H1 (cell line): ENCODE measurements around the gene CCDC91. TPM values are rescaled to one million over a fixed set of nuclear protein-coding genes. Genes with fewer than 3 reads are reported as not detected.
A peak's percentile ranks its signal among the peaks of the same experiment; 100 is the strongest.

Experiments
- CTCF ChIA-PET: fragments of 300-600 bp; sonication (Branson Sonifier 250); formaldehyde crosslinking; loops from one replicate; lab custom pipeline; 2021; ENCODE audit not compliant: partially characterized antibody; lab: Charles Lee
- POLR2A ChIA-PET: fragments of 300-600 bp; sonication (Branson Sonifier 250); formaldehyde crosslinking; loops from one replicate; lab custom pipeline; 2021; ENCODE audit warnings: inconsistent platforms; ENCODE audit not compliant: partially characterized antibody; lab: Charles Lee
- DNase-seq, 2 experiments: peaks; one replicate each; pipeline versions ENCODE4 v3.0.0 to v3.0.0-alpha.2; 2010 to 2022; ENCODE audit warnings: low spot score in 2 of 2, low read depth in 1 of 2, mixed read lengths in 1 of 2
- FAIRE-seq: peaks from 2 replicates; lab custom pipeline; 2011; peaks lifted over from hg19 to GRCh38; lab: Jason Lieb, UNC
- H2AFZ ChIP-seq: 2 replicates; pipeline ENCODE4 v1.8.1; 2012; ENCODE audit warnings: low read length, inconsistent platforms
- H2AK5ac ChIP-seq: 2 replicates; pipeline ENCODE4 v1.6.1; 2013; ENCODE audit warnings: low read depth, low read length
- H2BK120ac ChIP-seq: replicated peaks from 2 replicates; pipeline ENCODE3; 2013; ENCODE audit warnings: low read depth, low read length, inconsistent platforms
- H2BK12ac ChIP-seq: 2 replicates; pipeline ENCODE4 v1.6.1; 2013; ENCODE audit warnings: low read depth, low read length
- H2BK15ac ChIP-seq: 2 replicates; pipeline ENCODE4 v1.6.1; 2013; ENCODE audit warnings: low read length
- H2BK20ac ChIP-seq: 2 replicates; pipeline ENCODE4 v1.6.1; 2013; ENCODE audit warnings: low read length
- H2BK5ac ChIP-seq: 2 replicates; pipeline ENCODE4 v1.6.1; 2013; ENCODE audit warnings: low read depth, low read length
- H3K14ac ChIP-seq: 2 replicates; pipeline ENCODE4 v1.6.1; 2013; ENCODE audit warnings: inconsistent platforms; ENCODE audit not compliant: insufficient read length
- H3K18ac ChIP-seq: 2 replicates; pipeline ENCODE4 v1.6.1; 2013; ENCODE audit warnings: low read length; ENCODE audit errors: extremely low read depth
- H3K23ac ChIP-seq: 2 replicates; pipeline ENCODE4 v1.6.1; 2013; ENCODE audit warnings: inconsistent platforms; ENCODE audit not compliant: insufficient read length
- H3K23me2 ChIP-seq: 2 replicates; pipeline ENCODE4 v1.6.1; 2013; ENCODE audit warnings: low read depth, low read length
- H3K27ac ChIP-seq: 2 replicates; pipeline ENCODE4 v1.6.1; 2011; ENCODE audit warnings: low read depth, low read length, inconsistent platforms
- H3K27me3 ChIP-seq, 4 experiments: replicated peaks in 1 of 4; 1 replicate in 1 of 4; 2 replicates in 3 of 4; pipeline versions ENCODE4 v1.6.1 to v1.8.1; 2011 to 2013; ENCODE audit warnings: low read length in 3 of 4, mild to moderate bottlenecking in 3 of 4, inconsistent platforms in 2 of 4, mixed read lengths in 2 of 4, moderate library complexity in 1 of 4; ENCODE audit not compliant: control insufficient read depth in 3 of 4, insufficient read depth in 3 of 4; ENCODE audit errors: extremely low read depth in 1 of 4
- H3K36me3 ChIP-seq, 4 experiments: 2 replicates each; pipeline versions ENCODE4 v1.6.1 to v1.8.1; 2011 to 2013; ENCODE audit warnings: mild to moderate bottlenecking in 4 of 4, low read length in 3 of 4, moderate library complexity in 2 of 4, control low read depth in 1 of 4, inconsistent platforms in 1 of 4; ENCODE audit not compliant: insufficient read depth in 4 of 4, control insufficient read depth in 2 of 4
- H3K4ac ChIP-seq: replicated peaks from 2 replicates; pipeline ENCODE3; 2013; ENCODE audit warnings: low read length, low read depth, mixed read lengths, inconsistent platforms; ENCODE audit not compliant: insufficient read length
- H3K4me1 ChIP-seq, 4 experiments: replicated peaks in 1 of 4; 1 replicate in 1 of 4; 2 replicates in 3 of 4; pipeline versions ENCODE4 v1.6.1 to v1.8.1; 2011 to 2013; ENCODE audit warnings: low read length in 3 of 4, inconsistent platforms in 2 of 4, mixed read lengths in 1 of 4; ENCODE audit not compliant: insufficient read depth in 4 of 4, control insufficient read depth in 3 of 4
- H3K4me2 ChIP-seq, 2 experiments: 2 replicates each; pipeline versions ENCODE4 v1.6.1 to v1.8.1; 2011 to 2013; ENCODE audit warnings: low read depth in 2 of 2, low read length in 2 of 2, control low read depth in 1 of 2, inconsistent platforms in 1 of 2, mild to moderate bottlenecking in 1 of 2; ENCODE audit not compliant: insufficient read depth in 1 of 2
- H3K4me3 ChIP-seq, 4 experiments: fragments of 200-600, 300-600 bp in 1 of 4; sonication (generic), shearing (Covaris generic), sonication (Bioruptor Twin) in 1 of 4; 2 replicates each; pipeline versions ENCODE4 v1.5.1 to v1.8.1; 2011 to 2016; ENCODE audit warnings: low read length in 4 of 4, low read depth in 3 of 4, control low read depth in 2 of 4, inconsistent platforms in 2 of 4, mild to moderate bottlenecking in 2 of 4, mixed read lengths in 1 of 4, moderate library complexity in 1 of 4; ENCODE audit not compliant: insufficient read depth in 2 of 4; ENCODE audit errors: extremely low read depth in 1 of 4
- H3K56ac ChIP-seq: replicated peaks from 2 replicates; pipeline ENCODE3; 2013; ENCODE audit warnings: low read depth, mild to moderate bottlenecking, mixed read lengths, low read length, inconsistent platforms; ENCODE audit not compliant: insufficient read length
- H3K79me1 ChIP-seq: 2 replicates; pipeline ENCODE4 v1.6.1; 2013; ENCODE audit warnings: low read depth, low read length, control low read depth
- H3K79me2 ChIP-seq, 2 experiments: 2 replicates each; pipeline versions ENCODE4 v1.6.1 to v1.8.1; 2012 to 2013; ENCODE audit warnings: low read length in 2 of 2, mild to moderate bottlenecking in 2 of 2, inconsistent platforms in 1 of 2; ENCODE audit not compliant: insufficient read depth in 2 of 2, control insufficient read depth in 1 of 2
- H3K9ac ChIP-seq, 4 experiments: replicated peaks in 1 of 4; 1 replicate in 1 of 4; 2 replicates in 3 of 4; pipeline versions ENCODE4 v1.6.1 to v1.8.1; 2011 to 2013; ENCODE audit warnings: low read depth in 3 of 4, low read length in 3 of 4, control low read depth in 2 of 4, mild to moderate bottlenecking in 2 of 4, moderate library complexity in 2 of 4, inconsistent platforms in 1 of 4; ENCODE audit errors: extremely low read depth in 1 of 4
- H3K9me3 ChIP-seq, 2 experiments: 2 replicates each; pipeline versions ENCODE4 v1.6.1 to v1.8.1; 2012 to 2013; ENCODE audit warnings: mild to moderate bottlenecking in 2 of 2, moderate library complexity in 2 of 2, control low read depth in 1 of 2, inconsistent platforms in 1 of 2, low read depth in 1 of 2, low read length in 1 of 2, mixed read lengths in 1 of 2; ENCODE audit not compliant: insufficient read depth in 2 of 2
- H4K20me1 ChIP-seq, 2 experiments: replicated peaks in 1 of 2; 2 replicates each; pipeline versions ENCODE3 to v1.8.1; 2011 to 2013; ENCODE audit warnings: inconsistent platforms in 2 of 2, low read length in 2 of 2, mild to moderate bottlenecking in 1 of 2; ENCODE audit not compliant: insufficient read depth in 2 of 2, control insufficient read depth in 1 of 2
- H4K5ac ChIP-seq: 2 replicates; pipeline ENCODE4 v1.6.1; 2013; ENCODE audit warnings: low read length, low read depth, mixed read lengths, inconsistent platforms; ENCODE audit not compliant: insufficient read length
- H4K8ac ChIP-seq: 2 replicates; pipeline ENCODE4 v1.8.0; 2013; ENCODE audit warnings: mild to moderate bottlenecking, moderate library complexity, low read length, inconsistent platforms; ENCODE audit not compliant: insufficient read depth; ENCODE audit errors: extremely low read depth
- H4K91ac ChIP-seq: replicated peaks from 2 replicates; pipeline ENCODE3; 2013; ENCODE audit warnings: low read length, mixed read lengths, inconsistent platforms; ENCODE audit not compliant: insufficient read length
- JUND ChIP-seq: IDR thresholded peaks from 2 replicates; pipeline ENCODE4 v1.6.1; 2011; ENCODE audit warnings: mild to moderate bottlenecking, improper control_type of control experiment, low read length
- MAFK ChIP-seq: IDR thresholded peaks from 2 replicates; pipeline ENCODE4 v1.6.1; 2012; ENCODE audit warnings: low read depth, mild to moderate bottlenecking, improper control_type of control experiment, low read length
- WGBS, 2 experiments: shearing (Covaris generic) in 1 of 2; methylation state at CpG; one replicate each; pipeline versions ENCODE4 v1.1.6 to v1.1.7; 2013 to 2015; ENCODE audit warnings: low lambda C conversion rate in 2 of 2, mixed read lengths in 2 of 2, inconsistent platforms in 1 of 2, low coverage in 1 of 2, missing lambda C conversion rate in 1 of 2; ENCODE audit not compliant: insufficient replicate concordance in 2 of 2, insufficient coverage in 1 of 2, insufficient read length in 1 of 2; ENCODE audit errors: extremely low coverage in 1 of 2, missing lambda C conversion rate in 1 of 2; 5-methylcytosine and 5-hydroxymethylcytosine counted together
- polyA plus RNA-seq, 7 experiments: library from polyadenylated mRNA; depleted of rRNA in 3 of 7; stranded (reverse) in 5 of 7; unstranded in 2 of 7; fragments of >200 nt in 5 of 7; fragments of 200-250 nt in 2 of 7; gene quantifications; 1 replicate in 5 of 7; 2 replicates in 1 of 7; 4 replicates in 1 of 7; pipeline versions ENCODE4 v1.2.1 to v1.2.3, GENCODE V29; 2011 to 2013; ENCODE audit warnings: missing spikeins in 2 of 7, mixed read lengths in 2 of 7
- total RNA-seq: library from RNA; stranded (reverse); fragmentation: NEBNext Ultra II Directional; extraction: Animal tissue kit (Norgen Biotek cat#: 25700); gene quantifications from 2 replicates; pipeline ENCODE4 v1.2.1, GENCODE V29; 2021

CCDC91 gene
- total and polyA plus RNA-seq, 2 of the 8 experiments (the other 6 are each of a cell fraction or from before 2014, with no cell fraction given): 8.6 to 23.1 TPM

DNA sequence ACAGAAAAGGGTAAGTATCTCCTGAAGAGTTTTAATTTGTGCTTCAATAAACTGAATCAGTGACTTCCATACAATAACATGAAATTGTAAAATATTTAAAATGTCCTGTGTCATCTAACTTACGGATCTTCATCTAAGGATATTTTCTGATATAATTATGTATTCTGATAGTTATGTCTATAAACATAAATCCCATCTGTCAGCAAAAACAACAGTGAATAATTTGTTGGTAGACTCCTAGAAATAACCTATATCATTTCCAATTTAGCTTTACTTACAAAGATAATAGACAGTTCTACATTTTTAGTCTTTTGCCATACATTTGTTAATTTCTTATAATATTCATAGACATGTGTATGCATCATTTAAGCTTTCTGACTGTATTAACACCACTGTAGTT, 293.9 kb downstream of the CCDC91 start:
- H3K56ac ChIP-seq: no peak overlapping the region
- TF ChIP-seq MAFK: peak; percentile 17; the same call in 1 of the 2 replicates
- TF ChIP-seq JUND: no peak
- TF ChIP-seq, all 59 proteins: peak for 1
- H3K4ac ChIP-seq: no peak overlapping the region
- no peak overlapping the region for H3K4me3 ChIP-seq
- H2AK5ac ChIP-seq: no peak overlapping the region
- no peak overlapping the region for H2BK12ac ChIP-seq
- H3K9ac ChIP-seq: no peak overlapping the region
- no peak overlapping the region for H3K4me2 ChIP-seq
- no peaks in the 10 kb centered on the region for H3K36me3 ChIP-seq
- H3K14ac ChIP-seq: no peak overlapping the region
- DNase-seq: no peak
- no peaks in the 10 kb centered on the region for H3K23me2 ChIP-seq
- H2BK120ac ChIP-seq: no peak overlapping the region
- no peaks in the 10 kb centered on the region for H3K9me3 ChIP-seq
- H3K23ac ChIP-seq: no peak overlapping the region
- no peak overlapping the region for H2BK5ac ChIP-seq
- H3K18ac ChIP-seq: no peak overlapping the region
- ChIA-PET CTCF (no interaction called here), POLR2A (no interaction called here)
- FAIRE-seq: no peak
- H3K27ac ChIP-seq: no peak overlapping the region
- H4K20me1 ChIP-seq: no peaks in the 10 kb centered on the region
- H3K79me1 ChIP-seq: no peaks in the 10 kb centered on the region
- no peak overlapping the region for H2BK20ac ChIP-seq
- H4K5ac ChIP-seq: no peak overlapping the region
- no peaks in the 10 kb centered on the region for H3K79me2 ChIP-seq
- H2AFZ ChIP-seq: no peak overlapping the region
- peaks cover 0 to 5% (median 0%) of the 10 kb centered on the region in 4 experiments; a peak in 2 of 7 replicates for H3K4me1 ChIP-seq
- peaks cover 0 to 3% (median 0%) of the 10 kb centered on the region in 4 experiments; a peak in 1 of 7 replicates for H3K27me3 ChIP-seq
- no peak overlapping the region for H2BK15ac ChIP-seq
- 93% methylated on average over 1 of the region's 1 CpG; no CpG with 5 or more reads in 1 of the 2 experiments for WGBS, 2 experiments
- no peak overlapping the region for H4K8ac ChIP-seq
- H4K91ac ChIP-seq: no peak overlapping the region
